Upper lobe of right lung (tissue), 1 donor: ENCODE results near the gene PADI6. TPM values are rescaled to one million over a fixed set of nuclear protein-coding genes. Genes with fewer than 3 reads are reported as not detected.
"Not testable (repeated sequence)": the region's sequence is repeated elsewhere in the genome, so short reads cannot be mapped to it uniquely, and the experiment has no call there.

ENCODE experiments used
- ATAC-seq: fragments of 200-7000 bp; cut with Tn5 transposase; one replicate; pipeline ENCODE4 v1.9.1; 2020; ENCODE audit warnings: mild to moderate bottlenecking, moderate library complexity
- DNase-seq: peaks from one replicate; pipeline ENCODE4 v3.0.0-alpha.2; 2020
- H3K27ac ChIP-seq: fragments of 200-600 bp; one replicate; pipeline ENCODE4 v1.8.0; 2022
- H3K27me3 ChIP-seq: fragments of 200-600 bp; one replicate; pipeline ENCODE4 v1.8.0; 2022; ENCODE audit warnings: mild to moderate bottlenecking
- H3K36me3 ChIP-seq: fragments of 200-600 bp; one replicate; pipeline ENCODE4 v1.8.0; 2022
- H3K4me1 ChIP-seq: fragments of 200-600 bp; one replicate; pipeline ENCODE4 v1.8.0; 2022
- H3K4me3 ChIP-seq: fragments of 200-600 bp; one replicate; pipeline ENCODE4 v1.8.0; 2022; ENCODE audit warnings: mild to moderate bottlenecking
- H3K9me3 ChIP-seq: fragments of 200-600 bp; one replicate; pipeline ENCODE4 v1.8.0; 2022
- CTCF ChIP-seq: fragments of 200-600 bp; IDR thresholded peaks from one replicate; pipeline ENCODE4 v1.8.0; 2022; ENCODE audit warnings: antibody characterized with exemption
- intact Hi-C: fragments of 100-400 bp; cut with DNase I; formaldehyde crosslinking; loops from one replicate; pipeline ENCODE4 v1.11.0; 2022
- total RNA-seq: library from RNA; stranded (reverse); fragmentation: NEBNext Ultra II Directional; extraction: Animal tissue kit (Norgen Biotek cat#: 25700); gene quantifications from one replicate; pipeline ENCODE4 v1.2.1, GENCODE V29; 2021
- donor health status: DM: no; HTN: yes; CAD: no; lungs with severe emphysema.

PADI6 gene
- total RNA-seq, 1 donor from 2014 or later: not detected

DNA sequence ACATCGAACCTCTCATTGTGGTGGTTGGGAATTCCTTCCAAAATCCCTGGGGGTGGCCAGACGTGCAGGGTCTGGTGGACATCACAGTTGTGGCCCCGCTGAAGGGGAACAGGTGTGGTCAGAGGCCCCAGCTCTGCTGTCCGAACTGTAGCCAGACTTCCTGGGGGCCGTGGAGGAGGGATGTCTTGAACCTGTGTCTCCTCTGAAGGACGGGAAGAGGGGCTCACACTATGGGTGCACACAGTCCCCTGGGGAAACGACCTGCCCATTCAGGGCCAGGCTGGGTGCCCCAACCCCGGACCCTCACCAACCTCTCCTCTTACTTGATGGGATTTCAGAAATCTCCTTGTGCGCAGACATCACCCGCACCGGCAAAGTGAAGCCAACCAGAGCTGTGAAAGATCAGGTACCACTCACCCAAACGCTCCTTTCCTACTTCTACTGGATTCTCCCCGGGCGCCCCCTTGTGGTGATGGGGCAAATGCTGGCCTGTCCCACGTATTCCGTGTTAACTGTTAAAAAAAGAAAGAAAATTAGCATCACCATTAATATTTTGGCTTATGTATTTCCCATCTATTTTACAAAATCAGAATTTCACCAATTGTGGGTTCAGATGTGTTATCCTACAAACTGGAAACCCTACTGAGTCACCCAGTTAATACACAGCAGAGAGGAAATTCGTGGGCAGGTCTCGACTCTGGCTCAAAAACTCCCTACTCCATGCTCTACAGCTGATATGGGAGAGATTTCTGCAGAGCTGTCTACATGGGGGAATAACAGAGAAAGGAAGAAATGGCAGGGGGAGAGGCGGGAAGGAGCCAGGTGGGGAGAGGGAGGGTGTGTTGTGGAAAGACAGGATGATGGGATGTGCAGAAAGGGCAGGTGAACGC lies 35.9 kb upstream of the PADI6 start:
- intact Hi-C loops: no loop called here
- Histone ChIP-seq H3K27ac (no peak overlapping the region), H3K27me3 (peaks cover under 1% of the 10 kb centered on the region), H3K4me1 (no peaks in the 10 kb centered on the region), H3K9me3 (no peaks in the 10 kb centered on the region), H3K4me3 (no peak overlapping the region), H3K36me3 (no peaks in the 10 kb centered on the region)
- ATAC-seq (peak; percentile 79), DNase-seq (peak; percentile 86)
- peak; percentile 80 for TF ChIP-seq CTCF

GRCh38 chr1:17338706-17339493 lies 33.1 kb upstream of the PADI6 start:
- TF ChIP-seq CTCF: no peak
- ATAC-seq (no peak), DNase-seq (no peak)
- Histone ChIP-seq H3K4me1 (no peaks in the 10 kb centered on the region), H3K36me3 (no peaks in the 10 kb centered on the region), H3K9me3 (no peaks in the 10 kb centered on the region), H3K27ac (no peak overlapping the region), H3K27me3 (no peaks in the 10 kb centered on the region), H3K4me3 (no peak overlapping the region)
- intact Hi-C loops: no loop called here

- H3K27ac ChIP-seq: no peak overlapping the region
- no peaks in the 10 kb centered on the region for H3K36me3 ChIP-seq
- DNase-seq (peak; percentile 37), ATAC-seq (no peak)
- no peaks in the 10 kb centered on the region for H3K27me3 ChIP-seq
- H3K4me1 ChIP-seq: no peaks in the 10 kb centered on the region
- no peak overlapping the region for H3K4me3 ChIP-seq
- no peak for TF ChIP-seq CTCF
- no peaks in the 10 kb centered on the region for H3K9me3 ChIP-seq
- intact Hi-C loops: no loop called here
Observed at GRCh38 chr1:17339521-17339920, 32.5 kb upstream of the PADI6 start.

DNA sequence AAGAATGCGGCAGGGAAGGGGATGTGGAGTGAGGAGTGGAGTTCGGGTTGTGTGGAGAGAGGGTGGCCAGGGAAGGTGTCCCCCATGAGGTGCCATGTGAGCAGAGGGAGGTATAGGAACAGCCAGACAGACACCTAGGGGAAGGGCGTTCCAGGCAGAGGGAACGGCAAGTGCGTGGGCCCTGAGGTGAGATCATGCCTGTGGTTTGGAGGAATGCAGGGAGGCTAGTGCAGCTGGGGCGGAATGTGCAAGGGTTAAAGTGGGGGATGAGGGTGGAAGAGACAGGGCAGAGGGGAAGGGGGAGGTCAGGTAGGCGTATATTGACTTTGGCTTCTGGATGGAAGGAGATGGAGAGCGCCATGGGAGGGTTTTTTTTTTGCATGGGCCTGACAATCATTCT lies 31.6 kb upstream of the PADI6 start:
- ATAC-seq (no peak), DNase-seq (no peak)
- no peaks in the 10 kb centered on the region for H3K4me1 ChIP-seq
- H3K36me3 ChIP-seq: no peaks in the 10 kb centered on the region
- no peak for TF ChIP-seq CTCF
- intact Hi-C loops: no loop called here
- H3K4me3 ChIP-seq: no peak overlapping the region
- H3K27me3 ChIP-seq: no peaks in the 10 kb centered on the region
- H3K27ac ChIP-seq: no peak overlapping the region
- H3K9me3 ChIP-seq: no peaks in the 10 kb centered on the region

DNA sequence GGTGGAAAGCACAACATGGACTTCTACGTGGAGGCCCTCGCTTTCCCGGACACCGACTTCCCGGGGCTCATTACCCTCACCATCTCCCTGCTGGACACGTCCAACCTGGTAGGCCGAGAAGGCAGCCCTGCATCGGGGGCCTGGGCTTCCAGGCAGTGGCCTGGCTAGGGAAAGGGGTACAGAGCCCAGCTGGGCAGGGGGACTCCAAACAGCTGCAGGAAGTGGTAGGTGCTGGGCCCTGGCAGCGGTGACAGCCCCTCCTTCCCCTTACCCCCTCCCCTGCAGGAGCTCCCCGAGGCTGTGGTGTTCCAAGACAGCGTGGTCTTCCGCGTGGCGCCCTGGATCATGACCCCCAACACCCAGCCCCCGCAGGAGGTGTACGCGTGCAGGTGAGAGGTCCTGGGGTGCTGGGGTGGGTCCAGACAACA lies 30.0 kb upstream of the PADI6 start:
- no peak for TF ChIP-seq CTCF
- no peaks in the 10 kb centered on the region for H3K4me1 ChIP-seq

GRCh38 chr1:17345506-17345905 lies 26.5 kb upstream of the PADI6 start:
- not testable (repeated sequence) for H3K4me1 ChIP-seq, DNase-seq

More for the DNA sequence above, 30.0 kb upstream of the PADI6 start:
- Histone ChIP-seq H3K36me3 (no peaks in the 10 kb centered on the region), H3K4me3 (no peak overlapping the region), H3K9me3 (no peaks in the 10 kb centered on the region), H3K27ac (no peak overlapping the region), H3K27me3 (peaks cover 6% of the 10 kb centered on the region)
- DNase-seq: peak; percentile 54
- intact Hi-C loops: no loop called here
- ATAC-seq: no peak

More at GRCh38 chr1:17345506-17345905, 26.5 kb upstream of the PADI6 start:
- intact Hi-C loops, H3K4me3 ChIP-seq, H3K27me3 ChIP-seq, H3K27ac ChIP-seq, H3K9me3 ChIP-seq, ATAC-seq, H3K36me3 ChIP-seq: not testable (repeated sequence)
